Stimulated activated naive B cell treated with anti-CD40 and anti-IgM and Interleukin-4, amounts not matched to agents 10 μg/mL and 1 μg/mL and 100 μg/mL, for 72 hours (primary cell): ENCODE measurements around the gene PRR19.
"Not testable (repeated sequence)": the region's sequence is repeated elsewhere in the genome, so short reads cannot be mapped to it uniquely, and the experiment has no call there.

ENCODE experiments used
- ATAC-seq, 2 donors: fragments of 150-1000 bp; cut with Tn5 transposase; replicated peaks; 2 replicates each; pipeline ENCODE4 v1.10.0; 2021; ENCODE audit warnings: moderate library complexity in 1 of 2
- DNase-seq: peaks from one replicate; pipeline ENCODE4 v3.0.0; 2021
- H3K27ac Mint-ChIP-seq: one replicate; pipeline ENCODE4 v1.8.0; 2022; ENCODE audit warnings: mild to moderate bottlenecking, mixed read lengths
- H3K27me3 Mint-ChIP-seq, 2 donors: one replicate each; pipeline ENCODE4 v1.8.0; 2022; ENCODE audit warnings: mixed read lengths in 2 of 2
- H3K36me3 Mint-ChIP-seq, 2 donors: one replicate each; pipeline ENCODE4 v1.8.0; 2022; ENCODE audit warnings: mixed read lengths in 2 of 2, mild to moderate bottlenecking in 1 of 2
- H3K4me1 Mint-ChIP-seq, 2 donors: one replicate each; pipeline ENCODE4 v1.8.0; 2022; ENCODE audit warnings: mixed read lengths in 2 of 2, mild to moderate bottlenecking in 1 of 2
- H3K4me3 Mint-ChIP-seq, 2 donors: one replicate each; pipeline ENCODE4 v1.8.0; 2022; ENCODE audit warnings: mild to moderate bottlenecking in 2 of 2, mixed read lengths in 2 of 2, moderate library complexity in 1 of 2
- H3K9me3 Mint-ChIP-seq, 2 donors: one replicate each; pipeline ENCODE4 v1.8.0; 2022; ENCODE audit warnings: mixed read lengths in 2 of 2, mild to moderate bottlenecking in 1 of 2

Gene PRR19, protein sequence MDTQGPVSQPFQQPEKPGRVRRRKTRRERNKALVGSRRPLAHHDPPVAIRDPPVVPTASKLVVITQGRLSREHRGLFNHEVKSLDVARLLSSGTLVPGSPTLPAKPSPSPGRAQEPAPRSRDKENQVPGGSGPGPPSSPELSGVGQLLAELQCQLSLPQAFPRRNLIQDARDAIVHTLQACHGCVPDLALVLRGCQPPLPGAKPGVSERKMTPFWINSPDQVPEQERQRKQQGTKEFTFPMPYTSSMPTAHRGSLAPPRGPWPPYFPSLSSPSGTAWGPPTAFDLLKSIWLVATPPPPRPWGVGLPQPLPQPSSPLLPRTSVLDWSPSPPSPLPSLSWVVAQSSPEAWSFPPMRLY

DNA sequence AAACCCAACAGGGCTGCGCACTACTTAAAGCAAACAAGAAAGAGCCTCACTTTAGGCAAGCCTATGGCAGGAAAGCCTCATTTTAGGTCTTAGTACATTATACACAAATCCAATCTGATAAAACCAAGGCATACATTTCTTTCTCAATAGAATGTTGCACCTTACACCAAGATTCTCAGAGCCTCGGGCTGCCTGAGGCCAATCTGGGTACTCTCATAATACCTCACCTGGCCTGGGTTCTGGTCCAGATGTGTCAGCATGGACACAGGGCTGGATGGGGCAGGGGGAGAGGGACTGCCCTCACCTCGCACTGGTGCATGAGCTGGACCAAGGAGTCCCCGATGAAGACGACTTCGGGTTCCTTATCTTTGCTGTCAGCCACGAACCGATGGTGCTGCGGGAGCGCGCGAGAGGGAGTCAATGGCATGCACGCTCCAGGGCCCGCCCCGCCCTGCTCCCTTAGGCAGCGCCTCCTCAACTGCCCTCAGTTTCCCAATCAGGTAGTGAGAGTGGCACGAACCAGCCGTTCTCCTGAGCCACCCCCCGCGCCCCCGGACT lies at the start of gene PRR19:
Gene PRR19, plus strand, starts transcription at position 487 of the 558 bp plus-strand sequence. CDS start 7,453 bp downstream, outside the sequence.
- no peaks in the 10 kb centered on the region for H3K27me3 Mint-ChIP-seq
- H3K4me1 Mint-ChIP-seq: peaks cover 19 to 29% of the 10 kb centered on the region in 2 donors
- peak within 1 kb of the TSS; percentile 88 for H3K27ac Mint-ChIP-seq
- H3K36me3 Mint-ChIP-seq: peaks cover 5 to 7% of the 10 kb centered on the region in 2 donors
- DNase-seq (no peak), ATAC-seq (peak; percentile 15 to 30)
- H3K9me3 Mint-ChIP-seq: no peaks in the 10 kb centered on the region
- peak within 1 kb of the TSS; percentile 91 to 93 for H3K4me3 Mint-ChIP-seq

DNA sequence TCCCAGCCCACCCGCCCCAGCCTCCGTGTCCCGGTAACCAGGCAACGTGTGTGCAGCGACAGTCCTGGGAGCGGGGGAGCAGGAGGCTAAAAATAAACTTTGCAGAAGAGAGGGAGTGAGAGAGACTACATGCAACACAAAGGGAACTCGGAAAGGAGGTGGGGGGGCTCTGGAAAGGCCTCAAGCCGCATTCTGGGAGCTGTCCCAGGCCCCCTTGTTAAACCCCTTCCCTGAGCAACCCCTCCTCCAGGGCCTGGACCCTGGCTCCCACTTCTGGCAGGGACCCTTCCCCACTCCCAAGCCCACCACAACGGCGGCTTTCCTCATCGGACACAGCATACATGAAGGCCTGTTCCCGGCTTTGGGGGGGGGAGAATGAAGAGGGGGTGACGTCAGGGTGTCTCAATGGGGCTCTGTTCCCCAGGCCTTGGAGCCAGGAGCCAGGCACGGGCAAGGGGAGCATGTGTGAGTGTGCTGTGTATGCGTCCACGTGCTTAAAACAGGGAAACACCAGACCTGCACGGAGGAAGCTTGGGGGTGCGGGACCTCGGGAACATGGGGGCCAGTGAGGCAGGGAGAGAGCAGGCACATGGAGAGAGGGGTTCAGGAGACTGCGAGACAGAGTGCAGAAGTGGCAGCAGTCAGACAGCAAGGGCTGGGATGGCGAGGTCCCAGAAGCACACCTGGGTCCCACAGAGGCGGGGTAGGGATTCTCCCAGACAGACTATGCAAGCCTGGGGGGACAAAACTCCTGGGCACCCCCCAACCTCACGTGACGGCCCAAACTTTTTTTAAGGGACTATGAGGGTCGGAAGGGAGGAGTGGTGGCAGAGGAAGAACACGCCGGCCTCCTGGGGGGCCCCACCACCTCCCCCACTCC lies 49.3 kb upstream of the PRR19 start:
- DNase-seq (no peak), ATAC-seq (no peak)
- H3K36me3 Mint-ChIP-seq: peaks cover 21% of the 10 kb centered on the region in 2 donors
- no peaks in the 10 kb centered on the region for H3K27me3 Mint-ChIP-seq
- peak overlapping the region; percentile 95 for H3K27ac Mint-ChIP-seq
- peaks cover 30 to 54% of the 10 kb centered on the region in 2 donors for H3K4me1 Mint-ChIP-seq
- no peaks in the 10 kb centered on the region for H3K9me3 Mint-ChIP-seq
- peak overlapping the region; percentile 97 to 98 for H3K4me3 Mint-ChIP-seq

DNA sequence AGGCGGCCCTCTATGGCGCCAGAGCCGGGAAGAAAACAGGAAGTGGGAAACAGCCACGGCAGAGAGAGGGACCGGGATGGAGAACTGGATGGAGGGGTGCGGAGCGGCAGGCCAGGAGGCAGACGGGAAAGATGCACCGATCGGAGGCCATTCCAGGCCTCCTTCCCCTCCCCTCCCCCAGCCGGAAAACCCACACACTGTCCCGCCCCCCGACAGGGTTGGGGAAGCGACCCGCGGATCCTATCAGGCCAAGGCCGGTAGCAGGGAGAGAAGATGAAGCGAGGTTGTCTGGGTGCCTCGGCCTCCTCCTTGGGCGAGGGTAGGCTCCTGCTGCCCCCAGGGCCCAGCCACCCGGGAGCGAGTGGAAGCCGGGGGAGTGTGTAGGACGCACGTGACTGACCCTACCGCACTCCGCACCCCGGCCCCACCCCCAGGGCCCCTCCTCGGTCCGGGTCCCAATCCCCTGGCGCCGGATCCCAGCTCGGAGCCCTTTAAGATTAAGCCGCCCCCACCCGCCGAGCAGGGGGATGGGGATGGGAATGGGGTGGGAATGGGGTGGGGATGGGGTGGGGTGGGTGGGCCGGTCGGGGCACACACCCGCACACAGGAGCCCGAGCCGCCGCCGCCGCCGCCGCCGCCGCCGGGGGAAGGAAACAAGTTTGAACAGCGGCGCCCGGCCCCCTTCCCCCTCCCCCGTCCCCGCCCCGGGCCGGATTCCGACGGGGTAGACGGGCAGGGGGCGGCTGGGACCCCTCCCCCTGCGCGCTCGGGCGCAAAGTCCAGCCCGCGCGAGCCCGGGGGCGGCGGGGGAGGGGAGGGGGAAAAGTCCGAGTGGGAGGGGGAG lies 48.5 kb upstream of the PRR19 start:
- Mint-ChIP-seq H3K4me1 (peaks cover 30 to 54% of the 10 kb centered on the region in 2 donors), H3K36me3 (peaks cover 21% of the 10 kb centered on the region in 2 donors), H3K9me3 (no peaks in the 10 kb centered on the region), H3K4me3 (peak overlapping the region; percentile 97 to 98), H3K27ac (peak overlapping the region; percentile 95), H3K27me3 (no peaks in the 10 kb centered on the region)
- ATAC-seq (peak; percentile 20 to 29), DNase-seq (no peak)

DNA sequence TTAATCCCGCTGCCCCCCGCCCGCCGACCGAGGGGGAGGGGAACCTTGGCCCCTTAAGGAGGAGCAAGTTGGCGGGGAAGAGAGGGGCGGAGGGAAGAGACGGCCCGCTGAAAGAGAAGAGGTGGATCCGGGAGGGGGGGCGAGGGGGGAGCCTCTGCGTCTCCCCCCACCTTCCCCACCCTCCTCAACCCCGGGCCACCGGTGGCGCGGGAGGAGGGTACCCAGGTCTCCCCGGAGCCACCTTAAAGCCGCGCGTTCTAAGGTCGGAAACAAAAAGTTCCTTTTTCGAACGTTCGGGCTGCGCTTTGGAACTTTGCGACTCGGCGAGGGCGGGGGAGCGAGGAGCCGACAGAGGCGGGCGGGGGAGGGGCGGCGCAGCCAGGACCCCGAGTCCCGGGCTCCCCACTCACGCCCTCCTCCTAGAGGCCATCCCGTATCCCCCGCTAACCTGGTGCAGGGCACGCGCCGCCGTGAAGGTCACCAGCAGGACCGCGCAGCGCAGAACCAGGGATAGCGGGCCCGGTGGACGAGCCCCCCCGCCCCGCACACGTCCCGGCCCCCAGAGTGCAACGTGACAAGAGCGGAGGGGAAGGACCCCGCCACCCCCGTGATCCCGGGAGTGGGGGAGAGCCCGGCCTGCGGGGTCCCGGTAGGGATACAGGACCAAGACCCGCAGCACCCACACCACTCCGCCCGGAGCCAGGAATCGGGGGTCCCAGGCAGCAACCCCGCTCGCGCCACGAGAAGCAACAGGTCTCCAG lies 47.7 kb upstream of the PRR19 start:
- DNase-seq (peak; percentile 65), ATAC-seq (peak; percentile 52 to 55)
- no peaks in the 10 kb centered on the region for H3K27me3 Mint-ChIP-seq

DNA sequence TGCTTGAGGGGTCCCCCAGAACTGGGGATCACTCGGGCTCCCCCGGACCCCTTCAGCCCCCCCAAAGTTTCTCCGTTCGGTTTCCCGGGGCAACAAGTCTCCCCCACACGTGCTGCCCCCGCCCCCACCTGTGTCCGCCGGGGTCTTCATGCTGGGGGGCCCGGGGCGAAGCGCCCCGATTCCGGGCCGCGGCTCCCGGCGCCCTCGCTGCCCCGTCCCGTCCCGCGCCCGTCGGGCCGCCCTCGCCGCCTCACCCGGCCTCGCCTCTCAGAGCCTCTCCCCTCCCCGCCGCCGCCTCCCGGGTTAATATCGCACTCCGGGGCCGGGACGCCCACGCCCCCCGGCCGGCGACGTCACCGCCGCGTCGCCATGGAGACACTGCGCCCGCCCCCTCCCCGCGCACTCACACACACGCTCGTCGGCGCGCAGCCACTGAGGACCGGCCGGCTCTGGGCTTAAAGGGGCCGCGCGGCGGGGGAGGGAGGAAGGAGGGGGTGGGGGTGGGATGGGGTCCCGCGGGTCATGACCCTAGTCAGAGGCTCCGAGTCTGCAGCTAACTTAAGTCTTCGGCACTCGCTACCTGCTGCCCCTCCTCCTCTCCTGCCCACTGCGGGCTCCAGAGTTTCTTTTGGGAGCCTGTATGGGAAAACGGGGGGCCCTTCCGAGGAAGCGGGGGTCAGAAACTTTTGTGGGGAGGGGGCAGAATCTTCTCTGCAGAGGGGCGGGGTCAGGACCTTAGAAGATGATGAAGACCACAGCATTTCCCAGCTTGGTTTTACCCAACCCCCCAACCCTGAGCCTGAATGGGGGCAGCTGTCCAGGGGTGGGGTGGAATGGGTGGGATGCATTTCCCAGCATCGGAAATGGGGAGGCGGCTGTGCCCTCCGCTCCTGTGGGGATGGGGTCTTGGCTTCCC lies 46.8 kb upstream of the PRR19 start, which contains the start of gene ERF:
Gene ERF, minus strand, starts transcription at position 279 of the 916 bp plus-strand sequence. Its CDS starts 129 bp downstream, at position 150.
- Mint-ChIP-seq H3K36me3 (peaks cover 7 to 15% of the 10 kb centered on the region in 2 donors), H3K4me3 (peak within 1 kb of the TSS; percentile 77 to 91), H3K27me3 (no peaks in the 10 kb centered on the region), H3K27ac (peak within 1 kb of the TSS; percentile 89), H3K9me3 (no peaks in the 10 kb centered on the region), H3K4me1 (peaks cover 27 to 45% of the 10 kb centered on the region in 2 donors)
- ATAC-seq: peak; percentile 80 to 82
- DNase-seq: peak; percentile 91

More for the DNA sequence above, 47.7 kb upstream of the PRR19 start:
- Mint-ChIP-seq H3K4me3 (peak overlapping the region; percentile 77 to 91), H3K36me3 (peaks cover 13 to 15% of the 10 kb centered on the region in 2 donors), H3K27ac (peak overlapping the region; percentile 89), H3K4me1 (peaks cover 27 to 47% of the 10 kb centered on the region in 2 donors), H3K9me3 (no peaks in the 10 kb centered on the region)

DNA sequence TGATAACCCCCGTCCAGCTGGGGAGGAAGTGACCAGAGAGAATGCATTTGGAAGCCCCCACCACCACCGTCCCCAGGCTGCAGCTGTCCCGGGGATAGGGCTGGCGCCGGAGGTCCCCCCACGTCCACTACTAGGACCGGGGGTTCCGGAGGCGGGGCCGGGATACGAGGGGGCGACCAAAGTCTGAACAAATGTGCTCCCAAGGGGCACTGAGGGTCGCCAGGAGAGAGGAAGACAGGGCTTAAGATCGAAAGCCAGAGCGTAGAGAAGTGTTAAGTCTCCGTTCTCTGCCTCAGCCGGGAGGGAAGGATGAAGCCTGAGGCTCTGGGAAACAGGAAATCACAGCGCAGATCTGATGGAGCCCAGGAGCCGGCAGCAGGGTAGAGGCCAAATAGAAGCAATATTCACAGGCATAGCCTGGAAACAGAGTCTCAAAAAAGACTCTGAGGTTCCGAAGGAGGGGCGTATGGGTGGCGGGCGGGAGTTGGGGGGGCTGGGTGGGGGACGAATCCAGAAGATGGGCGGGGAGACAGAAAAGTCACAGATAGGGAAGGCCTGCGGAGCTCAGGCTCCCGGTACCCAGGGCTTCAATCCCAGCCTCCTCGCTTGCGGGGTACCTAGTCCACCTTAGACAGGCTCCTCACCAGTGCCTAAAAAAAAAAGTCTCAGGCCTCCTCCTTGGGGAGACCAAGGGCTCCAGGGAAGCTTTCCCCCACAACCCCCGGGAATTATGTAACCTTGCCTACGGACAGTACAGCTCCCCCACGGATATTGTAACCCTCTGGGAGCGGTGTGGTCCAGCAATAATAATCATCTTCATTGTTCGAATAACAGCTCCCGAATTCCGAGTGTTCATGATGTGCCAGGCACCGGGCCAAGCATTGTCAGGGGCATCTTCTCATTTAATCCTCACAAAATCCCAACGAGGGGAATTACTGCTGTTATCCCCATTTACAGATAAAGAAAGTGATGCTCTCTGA lies 45.9 kb upstream of the PRR19 start:
- Mint-ChIP-seq H3K4me3 (peak overlapping the region; percentile 77 to 91), H3K9me3 (no peaks in the 10 kb centered on the region), H3K36me3 (peaks cover 7 to 15% of the 10 kb centered on the region in 2 donors), H3K27me3 (no peaks in the 10 kb centered on the region), H3K4me1 (peaks cover 26 to 37% of the 10 kb centered on the region in 2 donors), H3K27ac (peak overlapping the region; percentile 82)
- ATAC-seq (no peak), DNase-seq (no peak)

DNA sequence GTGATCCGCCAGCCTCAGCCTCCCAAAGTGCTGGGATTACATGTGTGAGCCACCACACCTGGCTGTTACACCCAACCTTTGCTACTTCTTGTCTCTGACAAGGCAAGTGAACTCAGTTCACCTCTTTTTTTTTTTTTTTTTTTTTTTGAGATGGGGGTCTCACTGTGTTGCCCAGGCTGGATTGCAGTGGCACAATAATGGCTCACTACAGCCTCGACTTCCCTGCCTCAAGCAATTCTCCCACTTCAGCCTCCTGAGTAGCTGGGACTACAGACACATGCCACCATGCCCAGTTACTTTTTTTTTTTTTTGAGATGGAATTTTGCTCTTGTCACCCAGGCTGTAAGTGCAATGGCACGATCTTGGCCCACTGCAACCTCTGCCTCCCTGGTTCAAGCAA lies 44.1 kb upstream of the PRR19 start:
- not testable (repeated sequence) for H3K27me3 Mint-ChIP-seq, H3K9me3 Mint-ChIP-seq, DNase-seq, H3K27ac Mint-ChIP-seq, H3K4me3 Mint-ChIP-seq, ATAC-seq, H3K36me3 Mint-ChIP-seq
- peaks cover 11 to 20% of the 10 kb centered on the region in 2 donors for H3K4me1 Mint-ChIP-seq

DNA sequence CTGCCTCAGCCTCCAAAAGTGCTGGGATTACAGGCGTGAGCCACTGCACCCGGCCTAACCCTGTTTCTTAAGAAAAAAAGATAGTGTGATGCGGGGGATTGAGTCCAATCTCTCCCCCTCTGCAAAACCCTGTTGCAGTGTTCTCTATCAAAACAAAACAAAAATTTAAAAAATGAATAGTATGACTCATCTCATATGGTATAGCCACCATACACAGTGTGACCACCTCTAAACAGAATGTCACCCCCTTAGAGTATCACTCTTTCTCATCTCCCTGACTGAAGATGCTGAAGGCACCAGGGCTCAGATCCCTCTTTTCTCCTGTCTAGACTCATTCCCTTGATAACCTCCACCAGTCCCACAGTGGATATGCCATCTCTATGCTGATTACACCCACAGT lies 40.2 kb upstream of the PRR19 start:
- Mint-ChIP-seq H3K27me3 (no peaks in the 10 kb centered on the region), H3K36me3 (no peaks in the 10 kb centered on the region), H3K27ac (no peak overlapping the region), H3K4me1 (peaks cover 0 to under 1% of the 10 kb centered on the region in 2 donors), H3K9me3 (no peaks in the 10 kb centered on the region), H3K4me3 (no peak overlapping the region)
- DNase-seq (no peak), ATAC-seq (peak in 1 of 2 donors; percentile 25)

DNA sequence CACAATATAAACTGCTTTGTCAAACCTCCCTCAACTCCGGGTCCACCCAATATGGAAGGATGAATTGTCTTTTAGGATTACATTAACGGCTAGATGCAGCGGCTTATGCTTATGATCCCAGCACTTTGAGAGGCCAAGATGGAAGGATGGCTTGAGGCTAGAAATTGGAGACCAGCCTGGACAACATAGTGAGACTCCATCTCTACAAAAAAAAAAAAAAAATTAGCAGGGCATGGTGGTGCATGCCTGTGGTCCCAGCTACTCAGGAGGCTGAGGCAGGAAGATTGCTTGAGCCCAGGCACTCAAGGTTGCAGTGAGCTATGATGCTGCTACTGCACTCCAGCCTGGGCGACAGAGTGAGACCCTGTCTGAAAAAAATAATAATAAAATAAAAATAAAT lies 35.8 kb upstream of the PRR19 start:
- H3K4me3 Mint-ChIP-seq: not testable (repeated sequence)

DNA sequence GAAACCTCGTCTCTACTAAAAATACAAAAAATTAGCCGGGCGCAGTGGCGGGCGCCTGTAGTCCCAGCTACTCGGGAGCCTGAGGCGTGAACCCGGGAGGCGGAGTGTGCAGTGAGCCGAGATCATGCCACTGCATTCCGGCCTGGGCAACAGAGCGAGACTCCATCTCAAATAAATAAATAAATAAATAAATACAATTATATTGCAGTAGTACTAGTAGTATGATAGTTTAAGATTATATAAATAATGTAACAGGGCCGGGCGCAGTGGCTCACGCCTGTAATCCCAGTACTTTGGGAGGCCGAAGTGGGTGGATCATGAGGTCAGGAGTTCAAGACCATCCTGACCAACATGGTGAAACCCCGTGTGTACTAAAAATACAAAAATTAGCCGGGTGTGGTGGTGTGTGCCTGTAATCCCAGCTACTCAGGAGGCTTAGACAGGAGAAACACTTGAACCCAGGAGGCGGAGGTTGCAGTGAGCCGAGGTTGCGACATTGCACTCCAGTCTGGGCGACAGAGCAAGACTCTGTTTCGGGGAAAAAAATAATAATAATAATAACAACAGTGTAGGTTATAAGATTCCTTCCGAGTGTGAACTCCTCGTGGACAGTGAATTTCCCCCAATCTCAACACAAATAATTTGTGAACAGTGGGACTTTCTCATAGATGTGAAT lies 34.9 kb upstream of the PRR19 start:
- H3K4me1 Mint-ChIP-seq: peaks cover 25 to 29% of the 10 kb centered on the region in 2 donors
- H3K4me3 Mint-ChIP-seq, H3K9me3 Mint-ChIP-seq, ATAC-seq, H3K27me3 Mint-ChIP-seq, H3K27ac Mint-ChIP-seq, DNase-seq: not testable (repeated sequence)
- peaks cover 6 to 14% of the 10 kb centered on the region in 2 donors for H3K36me3 Mint-ChIP-seq

More for the DNA sequence above, 35.8 kb upstream of the PRR19 start:
- DNase-seq, H3K27me3 Mint-ChIP-seq, H3K36me3 Mint-ChIP-seq, ATAC-seq, H3K27ac Mint-ChIP-seq, H3K9me3 Mint-ChIP-seq: not testable (repeated sequence)
- peaks cover 19 to 23% of the 10 kb centered on the region in 2 donors for H3K4me1 Mint-ChIP-seq

DNA sequence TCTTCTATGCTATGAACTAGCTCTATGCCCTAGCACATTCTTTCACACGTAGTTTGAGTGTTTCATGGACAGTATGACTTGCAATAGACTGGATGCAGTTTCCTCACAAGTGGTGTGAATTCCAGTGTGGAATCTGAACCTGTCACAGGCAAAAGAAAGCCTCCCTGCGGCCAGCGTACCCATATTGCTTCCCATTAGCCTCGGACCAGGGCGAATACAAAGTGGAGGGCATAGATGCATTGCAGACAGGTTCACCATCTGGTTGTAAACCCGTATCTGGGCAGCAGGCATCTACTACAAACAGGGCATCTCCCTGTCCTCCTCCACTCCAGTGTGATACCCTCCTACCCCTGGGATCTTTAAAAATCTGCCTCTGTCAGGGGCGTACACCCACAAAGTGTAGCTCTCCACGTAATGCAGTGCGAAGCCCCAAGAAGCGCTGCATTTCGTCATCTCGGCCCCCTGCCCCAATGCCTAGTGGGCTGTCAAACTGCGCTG lies 34.2 kb upstream of the PRR19 start:
- DNase-seq (no peak), ATAC-seq (no peak)
- Mint-ChIP-seq H3K27me3 (no peaks in the 10 kb centered on the region), H3K9me3 (no peaks in the 10 kb centered on the region), H3K4me3 (no peak overlapping the region), H3K4me1 (peaks cover 25 to 29% of the 10 kb centered on the region in 2 donors), H3K36me3 (peaks cover 9 to 14% of the 10 kb centered on the region in 2 donors), H3K27ac (no peak overlapping the region)
